Gastroesophageal sphincter (tissue), 4 donors: ENCODE data around the gene B3GNT5. TPM values are rescaled to one million over a fixed set of nuclear protein-coding genes. Genes with fewer than 3 reads are reported as not detected.

ENCODE experiments used
- ATAC-seq: fragments of 150-250 bp; one replicate; pipeline ENCODE4 v1.9.1; 2016; ENCODE audit warnings: mild to moderate bottlenecking, moderate library complexity
- H3K27ac ChIP-seq, 4 donors: fragments of 200-600 bp; sonication (generic) in 3 of 4; 1 replicate in 3 of 4; 2 replicates in 1 of 4; pipeline ENCODE4 v1.5.1; 2016 to 2019
- H3K27me3 ChIP-seq: fragments of 200-600 bp; sonication (generic); one replicate; pipeline ENCODE4 v1.5.1; 2019
- H3K36me3 ChIP-seq, 2 donors: fragments of 200-600 bp; sonication (generic); one replicate each; pipeline ENCODE4 v1.5.1; 2019; ENCODE audit warnings: control low read depth in 1 of 2
- H3K4me1 ChIP-seq, 3 donors: fragments of 200-600 bp; sonication (generic); 1 replicate in 2 of 3; 2 replicates in 1 of 3; pipeline ENCODE4 v1.5.1; 2016 to 2019; ENCODE audit warnings: control low read depth in 2 of 3
- H3K4me3 ChIP-seq, 2 donors: fragments of 200-600 bp; sonication (generic); one replicate each; pipeline ENCODE4 v1.5.1; 2019; ENCODE audit warnings: mild to moderate bottlenecking in 1 of 2, moderate library complexity in 1 of 2
- H3K9me3 ChIP-seq, 3 donors: fragments of 200-600 bp; sonication (generic); one replicate each; pipeline ENCODE4 v1.5.1; 2017 to 2019; ENCODE audit warnings: control low read depth in 2 of 3
- CTCF ChIP-seq, 4 experiments: fragments of 200-600 bp in 2 of 4; fragments of 450-650 bp in 2 of 4; sonication (generic) in 1 of 4; IDR thresholded peaks; one replicate each; pipeline ENCODE4 v1.5.1; 2017 to 2019; ENCODE audit warnings: antibody characterized with exemption in 4 of 4, mild to moderate bottlenecking in 2 of 4, moderate library complexity in 2 of 4
- EP300 ChIP-seq: sonication (generic); formaldehyde crosslinking; IDR thresholded peaks from one replicate; pipeline ENCODE4 v1.6.1; 2017; ENCODE audit warnings: antibody characterized with exemption, mild to moderate bottlenecking
- POLR2A ChIP-seq, 2 donors: fragments of 450-650 bp; IDR thresholded peaks; one replicate each; pipeline ENCODE4 v1.6.1; 2017; ENCODE audit warnings: antibody characterized with exemption in 2 of 2, mild to moderate bottlenecking in 2 of 2, moderate library complexity in 1 of 2
- POLR2AphosphoS5 ChIP-seq: sonication (generic); formaldehyde crosslinking; IDR thresholded peaks from one replicate; pipeline ENCODE4 v1.6.1; 2017; ENCODE audit warnings: antibody characterized with exemption
- WGBS, 2 donors: methylation state at CpG; one replicate each; pipeline ENCODE4 v1.1.5; 2018; ENCODE audit warnings: low coverage in 1 of 2; 5-methylcytosine and 5-hydroxymethylcytosine counted together
- total RNA-seq, 4 donors: library from RNA; depleted of rRNA; stranded (reverse); fragments of >200 nt; gene quantifications; one replicate each; pipeline ENCODE4 v1.1.0, GENCODE V29; 2016

Gene B3GNT5
- total RNA-seq, 4 donors from 2014 or later = 5.0 to 9.2 (median 6.1) TPM

- no peak overlapping the region for H3K27ac ChIP-seq
- WGBS, 2 donors = 29 to 41% methylated on average over 2 to 3 of the region's 3 CpGs
- H3K4me3 ChIP-seq = no peak overlapping the region
- peaks cover 0 to 4% (median 0%) of the 10 kb centered on the region in 3 donors for H3K4me1 ChIP-seq
- H3K27me3 ChIP-seq = no peaks in the 10 kb centered on the region
- TF ChIP-seq CTCF (IDR thresholded peaks at IDR 0.05) (no peak), POLR2AphosphoS5 (no peak), POLR2A (IDR thresholded peaks at IDR 0.05) (no peak), EP300 (no peak)
- ATAC-seq = peak; percentile 76
- no peaks in the 10 kb centered on the region for H3K36me3 ChIP-seq
- H3K9me3 ChIP-seq = no peaks in the 10 kb centered on the region
Measured at GRCh38 chr3:183295211-183295610, 42.2 kb downstream of the B3GNT5 start.

GRCh38 chr3:183296944-183297343, 43.9 kb downstream of the B3GNT5 start:
- WGBS, 2 donors = 80 to 96% methylated on average over 1 to 9 of the region's 12 CpGs
- ATAC-seq = no peak
- Histone ChIP-seq H3K4me3 (no peak overlapping the region), H3K4me1 (peaks cover 0 to 4% (median 0%) of the 10 kb centered on the region in 3 donors), H3K9me3 (no peaks in the 10 kb centered on the region), H3K27me3 (no peaks in the 10 kb centered on the region), H3K36me3 (no peaks in the 10 kb centered on the region), H3K27ac (no peak overlapping the region)
- no peak for TF ChIP-seq CTCF (IDR thresholded peaks at IDR 0.05)
- no peak for TF ChIP-seq POLR2AphosphoS5
- TF ChIP-seq EP300 = no peak
- TF ChIP-seq POLR2A (IDR thresholded peaks at IDR 0.05) = no peak

- H3K27me3 ChIP-seq = no peaks in the 10 kb centered on the region
- WGBS, 2 donors = 73% methylated on average over 3 of the region's 5 CpGs; no CpG with 5 or more reads in 1 of the 2 donors
- no peaks in the 10 kb centered on the region for H3K9me3 ChIP-seq
- TF ChIP-seq CTCF (IDR thresholded peaks at IDR 0.05) = no peak
- TF ChIP-seq EP300 = no peak
- TF ChIP-seq POLR2A (IDR thresholded peaks at IDR 0.05) = no peak
- TF ChIP-seq POLR2AphosphoS5 = no peak
- no peak overlapping the region for H3K4me3 ChIP-seq
- no peaks in the 10 kb centered on the region for H3K36me3 ChIP-seq
- ATAC-seq = peak; percentile 76
- no peak overlapping the region for H3K27ac ChIP-seq
- peaks cover 0 to 4% (median 0%) of the 10 kb centered on the region in 3 donors for H3K4me1 ChIP-seq
Measured at GRCh38 chr3:183298701-183299153, 45.7 kb downstream of the B3GNT5 start.

- Histone ChIP-seq H3K9me3 (no peaks in the 10 kb centered on the region), H3K4me1 (peaks cover 0 to 4% (median 0%) of the 10 kb centered on the region in 3 donors), H3K27me3 (no peaks in the 10 kb centered on the region), H3K36me3 (no peaks in the 10 kb centered on the region), H3K4me3 (no peak overlapping the region), H3K27ac (no peak overlapping the region)
- no peak for ATAC-seq
- no peak for TF ChIP-seq CTCF (IDR thresholded peaks at IDR 0.05)
- no peak for TF ChIP-seq POLR2A (IDR thresholded peaks at IDR 0.05)
- TF ChIP-seq EP300 = no peak
- TF ChIP-seq POLR2AphosphoS5 = no peak
- 100% methylated on average over 4 of the region's 4 CpGs; no CpG with 5 or more reads in 1 of the 2 donors for WGBS, 2 donors
Measured at GRCh38 chr3:183299976-183300375, 46.9 kb downstream of the B3GNT5 start.

GRCh38 chr3:183300996-183301562, 48.0 kb downstream of the B3GNT5 start:
- H3K9me3 ChIP-seq = no peaks in the 10 kb centered on the region
- no peak for ATAC-seq
- no peak for TF ChIP-seq POLR2AphosphoS5
- no peak for TF ChIP-seq CTCF (IDR thresholded peaks at IDR 0.05)
- no peak for TF ChIP-seq POLR2A (IDR thresholded peaks at IDR 0.05)
- H3K4me1 ChIP-seq = no peaks in the 10 kb centered on the region
- H3K27me3 ChIP-seq = no peaks in the 10 kb centered on the region
- H3K36me3 ChIP-seq = no peaks in the 10 kb centered on the region
- 59 to 67% methylated on average over 2 to 6 of the region's 6 CpGs for WGBS, 2 donors
- H3K4me3 ChIP-seq = no peak overlapping the region
- H3K27ac ChIP-seq = no peak overlapping the region
